Measurements from ENCODE around the gene DGKH. TPM values are rescaled to one million over a fixed set of nuclear protein-coding genes. Genes with fewer than 3 reads are reported as not detected.

DGKH gene, protein sequence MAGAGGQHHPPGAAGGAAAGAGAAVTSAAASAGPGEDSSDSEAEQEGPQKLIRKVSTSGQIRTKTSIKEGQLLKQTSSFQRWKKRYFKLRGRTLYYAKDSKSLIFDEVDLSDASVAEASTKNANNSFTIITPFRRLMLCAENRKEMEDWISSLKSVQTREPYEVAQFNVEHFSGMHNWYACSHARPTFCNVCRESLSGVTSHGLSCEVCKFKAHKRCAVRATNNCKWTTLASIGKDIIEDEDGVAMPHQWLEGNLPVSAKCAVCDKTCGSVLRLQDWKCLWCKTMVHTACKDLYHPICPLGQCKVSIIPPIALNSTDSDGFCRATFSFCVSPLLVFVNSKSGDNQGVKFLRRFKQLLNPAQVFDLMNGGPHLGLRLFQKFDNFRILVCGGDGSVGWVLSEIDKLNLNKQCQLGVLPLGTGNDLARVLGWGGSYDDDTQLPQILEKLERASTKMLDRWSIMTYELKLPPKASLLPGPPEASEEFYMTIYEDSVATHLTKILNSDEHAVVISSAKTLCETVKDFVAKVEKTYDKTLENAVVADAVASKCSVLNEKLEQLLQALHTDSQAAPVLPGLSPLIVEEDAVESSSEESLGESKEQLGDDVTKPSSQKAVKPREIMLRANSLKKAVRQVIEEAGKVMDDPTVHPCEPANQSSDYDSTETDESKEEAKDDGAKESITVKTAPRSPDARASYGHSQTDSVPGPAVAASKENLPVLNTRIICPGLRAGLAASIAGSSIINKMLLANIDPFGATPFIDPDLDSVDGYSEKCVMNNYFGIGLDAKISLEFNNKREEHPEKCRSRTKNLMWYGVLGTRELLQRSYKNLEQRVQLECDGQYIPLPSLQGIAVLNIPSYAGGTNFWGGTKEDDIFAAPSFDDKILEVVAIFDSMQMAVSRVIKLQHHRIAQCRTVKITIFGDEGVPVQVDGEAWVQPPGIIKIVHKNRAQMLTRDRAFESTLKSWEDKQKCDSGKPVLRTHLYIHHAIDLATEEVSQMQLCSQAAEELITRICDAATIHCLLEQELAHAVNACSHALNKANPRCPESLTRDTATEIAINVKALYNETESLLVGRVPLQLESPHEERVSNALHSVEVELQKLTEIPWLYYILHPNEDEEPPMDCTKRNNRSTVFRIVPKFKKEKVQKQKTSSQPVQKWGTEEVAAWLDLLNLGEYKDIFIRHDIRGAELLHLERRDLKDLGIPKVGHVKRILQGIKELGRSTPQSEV
- total RNA-seq: 12.9 and 15.8 TPM in 2 replicates

DNA sequence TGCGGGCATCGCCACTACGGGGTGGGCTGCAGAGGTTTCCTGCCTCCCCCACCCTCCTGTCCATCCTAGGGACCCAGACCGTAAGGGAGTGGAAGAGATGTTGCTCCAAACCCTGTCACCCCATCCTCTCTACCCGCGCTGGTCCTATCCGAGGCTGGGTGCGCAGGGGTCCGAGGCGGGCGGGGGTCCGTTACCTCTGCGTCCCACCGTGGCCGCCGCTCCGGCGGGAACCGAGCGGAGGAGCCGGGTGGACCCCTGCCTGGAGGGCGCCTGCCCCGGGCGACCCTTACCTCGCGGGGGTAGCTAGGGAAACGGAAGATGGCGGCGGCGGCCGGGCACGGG lies at the start of gene DGKH:
DGKH (plus strand) TSS at position 307 of the 342 bp plus-strand sequence. CDS start 126 bp downstream, outside the sequence.

GRCh38 chr13:42272115-42272803 lies 223.8 kb downstream of the DGKH start, which contains the start of gene AKAP11:
TSS of gene AKAP11 (plus strand) at chr13:42272152. CDS start at chr13:42286349, 14,197 bp downstream.

Other genes with a start within 250 kb of the DGKH start
- gene VWA8, start 87.5 kb upstream of the DGKH start, total RNA-seq: 4.4 and 6.6 TPM in 2 replicates
- gene AKAP11, start 223.5 kb downstream of the DGKH start, total RNA-seq: 21.0 and 24.3 TPM in 2 replicates